ENCODE results near the gene PSG2. TPM values are rescaled to one million over a fixed set of nuclear protein-coding genes. Genes with fewer than 3 reads are reported as not detected.
A peak's percentile ranks its signal among the peaks of the same experiment; 100 is the strongest.
"Not testable (repeated sequence)": the region's sequence is repeated elsewhere in the genome, so short reads cannot be mapped to it uniquely, and the experiment has no call there.

The PSG2 gene
- total and polyA plus RNA-seq, 2 experiments from 2014 or later, result 0.76 to 4.3 TPM

DNA sequence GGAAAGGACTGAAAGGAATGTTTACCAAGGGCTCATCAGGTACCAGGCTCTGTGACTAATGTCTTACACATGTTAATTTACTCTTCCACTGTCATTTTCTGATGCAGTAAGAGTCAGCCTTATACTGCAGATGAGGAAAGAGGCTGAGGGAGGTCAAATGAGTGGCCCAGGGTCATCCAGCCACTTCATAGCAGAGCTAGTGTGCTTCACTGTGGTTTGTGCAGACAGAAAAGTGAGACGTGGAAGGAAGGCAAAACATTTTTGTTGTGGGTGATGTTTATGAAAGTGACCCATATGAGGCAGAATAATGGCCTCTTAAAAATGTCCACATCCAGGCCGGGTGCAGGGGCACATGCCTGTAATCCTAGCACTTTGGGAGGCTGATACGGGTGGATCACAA is 22.2 kb downstream of the PSG2 start:
- peak; percentile 62 for DNase-seq
- H2AFZ ChIP-seq; H3K27me3 ChIP-seq (replicated peaks; ENCODE audit: insufficient read depth); H3K4me2 ChIP-seq (ENCODE audit: unreplicated experiment); H3K9me2 ChIP-seq (ENCODE audit: insufficient read depth); H3K79me2 ChIP-seq (ENCODE audit: insufficient read depth); H3K36me3 ChIP-seq (ENCODE audit: low read depth); H4K20me1 ChIP-seq (ENCODE audit: insufficient read depth); in situ Hi-C loops (cut with MboI); H3K9me3 ChIP-seq (ENCODE audit: low read depth); H3K4me3 ChIP-seq: not testable (repeated sequence)
- H3K27ac ChIP-seq, result peak overlapping the region; percentile 91
- peaks cover 31% of the 10 kb centered on the region for H3K4me1 ChIP-seq (ENCODE audit: insufficient read depth)
- H3F3A ChIP-seq (ENCODE audit: insufficient read depth), result peaks cover 32% of the 10 kb centered on the region
- H3K9ac ChIP-seq, result peak overlapping the region; percentile 47; the same call in 1 of the 2 replicates
- WGBS, 2 experiments (ENCODE audit: low coverage in 1 of 2, low lambda C conversion rate in 2 of 2, missing lambda C conversion rate in 2 of 2), result 12 to 27% methylated on average over 3 of the region's 3 CpGs

DNA sequence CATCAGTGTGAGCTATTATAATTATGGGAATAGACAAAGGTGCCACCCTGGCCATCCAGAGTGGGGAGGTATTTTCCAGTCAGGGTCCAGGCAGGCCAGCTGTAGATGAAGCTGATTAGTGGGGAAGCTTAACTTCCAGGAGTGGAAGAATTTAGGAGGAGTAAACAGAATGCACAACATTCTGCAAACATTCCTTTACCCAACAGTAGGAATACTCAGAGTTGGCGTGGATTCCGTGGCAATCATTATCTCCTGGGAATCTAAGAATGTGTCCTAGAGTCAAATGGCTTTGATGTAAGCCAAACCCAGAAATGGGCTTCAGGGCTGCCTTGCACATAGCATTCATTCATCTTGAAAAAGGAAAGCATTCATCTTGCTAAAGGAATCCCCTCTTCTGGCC is 23.0 kb downstream of the PSG2 start:
- Histone ChIP-seq H3F3A (ENCODE audit: insufficient read depth) (peaks cover 32% of the 10 kb centered on the region), H3K27ac (peak overlapping the region; percentile 91; the same call in 1 of the 2 replicates), H3K4me1 (ENCODE audit: insufficient read depth) (peaks cover 31% of the 10 kb centered on the region)
- H3K27me3 ChIP-seq (replicated peaks; ENCODE audit: insufficient read depth); H3K36me3 ChIP-seq (ENCODE audit: low read depth); H3K4me2 ChIP-seq (ENCODE audit: unreplicated experiment); in situ Hi-C loops (cut with MboI); H2AFZ ChIP-seq; H3K9ac ChIP-seq; H3K9me2 ChIP-seq (ENCODE audit: insufficient read depth); H3K79me2 ChIP-seq (ENCODE audit: insufficient read depth); H3K4me3 ChIP-seq; DNase-seq; H3K9me3 ChIP-seq (ENCODE audit: low read depth); H4K20me1 ChIP-seq (ENCODE audit: insufficient read depth): not testable (repeated sequence)
- 51 to 61% methylated on average over 2 of the region's 2 CpGs for WGBS, 2 experiments (ENCODE audit: low coverage in 1 of 2, low lambda C conversion rate in 2 of 2, missing lambda C conversion rate in 2 of 2)

DNA sequence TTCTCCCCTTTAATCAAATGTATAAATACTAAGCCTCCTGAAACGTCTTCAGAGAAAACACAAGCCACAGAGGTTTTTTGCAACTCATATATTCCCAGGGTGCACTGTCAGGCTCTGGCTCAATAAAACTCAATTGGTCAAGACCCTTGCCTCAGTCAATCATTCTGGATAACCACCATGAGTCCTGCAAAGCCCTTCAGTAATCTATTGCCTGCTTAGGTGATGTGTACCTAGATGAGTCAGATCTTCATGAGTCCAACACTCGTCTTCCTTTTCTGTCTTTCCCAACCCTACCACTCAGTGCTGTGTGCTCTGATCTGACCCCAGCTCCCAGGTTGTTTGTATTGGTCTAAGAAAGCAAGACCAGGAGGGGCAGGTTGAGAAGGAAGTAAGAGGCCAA is 24.1 kb downstream of the PSG2 start:
- H3K36me3 ChIP-seq (ENCODE audit: low read depth); H3K9me3 ChIP-seq (ENCODE audit: low read depth); H3K9ac ChIP-seq; H3K27ac ChIP-seq; H2AFZ ChIP-seq; H3K4me2 ChIP-seq (ENCODE audit: unreplicated experiment); H4K20me1 ChIP-seq (ENCODE audit: insufficient read depth); H3K9me2 ChIP-seq (ENCODE audit: insufficient read depth); in situ Hi-C loops (cut with MboI); H3K4me3 ChIP-seq; H3K27me3 ChIP-seq (replicated peaks; ENCODE audit: insufficient read depth); H3K79me2 ChIP-seq (ENCODE audit: insufficient read depth); DNase-seq: not testable (repeated sequence)
- H3K4me1 ChIP-seq (ENCODE audit: insufficient read depth), result peaks cover 31% of the 10 kb centered on the region
- peaks cover 32% of the 10 kb centered on the region for H3F3A ChIP-seq (ENCODE audit: insufficient read depth)
- WGBS, 2 experiments (ENCODE audit: low coverage in 1 of 2, low lambda C conversion rate in 2 of 2, missing lambda C conversion rate in 2 of 2), result 64 to 81% methylated on average over 2 of the region's 2 CpGs

DNA sequence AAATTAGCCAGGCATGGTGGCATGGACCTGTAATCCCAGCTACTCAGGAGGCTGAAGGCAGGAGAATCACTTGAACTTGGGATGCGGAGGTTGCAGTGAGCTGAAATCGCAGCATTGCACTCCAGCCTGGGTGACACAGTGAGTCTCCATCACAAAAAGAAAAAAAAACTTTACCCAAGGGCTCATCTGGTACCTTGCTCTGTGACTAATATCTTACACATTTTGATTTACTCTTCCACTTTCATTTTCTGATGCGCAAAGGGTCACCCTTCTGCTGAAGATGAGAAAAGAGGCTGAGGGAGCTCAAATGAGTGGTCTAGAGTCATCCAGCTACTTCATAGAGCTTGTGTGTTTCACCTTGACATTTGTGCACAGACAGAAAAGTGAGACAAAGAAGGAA is 34.5 kb downstream of the PSG2 start:
- H3K27me3 ChIP-seq (replicated peaks; ENCODE audit: insufficient read depth); in situ Hi-C loops (cut with MboI); H2AFZ ChIP-seq; H3K9ac ChIP-seq; H3F3A ChIP-seq (ENCODE audit: insufficient read depth); H4K20me1 ChIP-seq (ENCODE audit: insufficient read depth); H3K9me2 ChIP-seq (ENCODE audit: insufficient read depth); H3K4me2 ChIP-seq (ENCODE audit: unreplicated experiment); H3K36me3 ChIP-seq (ENCODE audit: low read depth); H3K9me3 ChIP-seq (ENCODE audit: low read depth); H3K4me3 ChIP-seq; H3K79me2 ChIP-seq (ENCODE audit: insufficient read depth); H3K4me1 ChIP-seq (ENCODE audit: insufficient read depth); DNase-seq; H3K27ac ChIP-seq: not testable (repeated sequence)
- 85 to 87% methylated on average over 3 of the region's 3 CpGs for WGBS, 2 experiments (ENCODE audit: low coverage in 1 of 2, low lambda C conversion rate in 2 of 2, missing lambda C conversion rate in 2 of 2)

DNA sequence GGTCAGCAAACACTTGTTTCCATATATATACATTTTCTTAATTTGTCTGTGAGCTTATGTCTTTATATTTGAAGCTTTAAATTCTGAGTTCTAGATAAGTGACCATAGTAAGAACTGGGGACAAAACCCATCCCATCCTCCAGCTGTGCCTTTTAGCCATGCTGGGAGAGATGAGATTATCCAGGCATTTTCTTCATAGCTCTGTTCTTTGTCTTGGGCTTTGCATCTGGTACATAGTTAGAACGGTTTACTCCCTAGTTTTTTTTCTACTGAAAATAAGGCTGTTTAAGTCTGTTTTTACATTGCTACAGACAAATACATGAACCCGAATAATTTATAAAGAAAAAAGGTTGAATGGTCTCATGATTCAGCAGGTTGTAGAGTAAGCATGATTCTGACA is 35.9 kb downstream of the PSG2 start:
- H3K4me2 ChIP-seq (ENCODE audit: unreplicated experiment); H3K9ac ChIP-seq; in situ Hi-C loops (cut with MboI); H3K4me1 ChIP-seq (ENCODE audit: insufficient read depth); DNase-seq; H3K27me3 ChIP-seq (replicated peaks; ENCODE audit: insufficient read depth); H3K79me2 ChIP-seq (ENCODE audit: insufficient read depth); H3K4me3 ChIP-seq; H3K36me3 ChIP-seq (ENCODE audit: low read depth); H3K27ac ChIP-seq; H4K20me1 ChIP-seq (ENCODE audit: insufficient read depth); H3F3A ChIP-seq (ENCODE audit: insufficient read depth); H3K9me3 ChIP-seq (ENCODE audit: low read depth); H2AFZ ChIP-seq; H3K9me2 ChIP-seq (ENCODE audit: insufficient read depth): not testable (repeated sequence)
- whole genome bisulfite sequencing, 2 experiments (ENCODE audit: low coverage in 1 of 2, low lambda C conversion rate in 2 of 2, missing lambda C conversion rate in 2 of 2), result 90 to 92% methylated on average over 2 of the region's 2 CpGs

DNA sequence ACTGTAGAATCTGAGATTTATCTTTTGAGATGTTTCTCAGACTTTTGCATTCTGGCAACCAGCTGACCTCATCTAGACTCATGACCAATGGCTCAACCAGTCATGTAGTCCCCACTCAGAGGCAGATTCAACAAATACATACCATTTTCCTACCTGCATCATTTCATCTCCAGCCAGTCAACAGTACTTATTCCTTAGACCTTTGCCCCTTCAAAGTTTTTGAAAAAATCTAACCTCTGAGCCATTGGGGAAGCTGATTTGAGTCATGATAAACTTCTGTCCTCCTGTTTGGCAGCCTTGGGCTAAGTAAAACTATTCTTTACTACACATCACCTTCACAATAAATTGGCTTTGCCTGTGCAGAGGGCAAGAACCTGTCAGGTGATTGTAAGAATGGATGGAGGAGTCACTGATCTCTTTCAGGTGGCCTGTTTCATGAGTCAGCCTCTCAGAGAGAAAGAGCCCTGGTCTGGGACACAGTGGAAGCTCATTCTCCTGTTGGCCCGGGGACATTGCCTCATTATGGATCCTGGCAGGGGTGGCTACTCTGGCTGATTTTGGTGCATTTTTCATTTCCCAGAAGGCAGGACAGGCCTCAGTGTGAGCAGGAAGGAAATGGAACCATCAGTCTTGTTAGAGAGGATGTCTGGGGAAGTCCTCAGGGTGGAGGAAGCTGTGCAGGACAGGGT is 38.9 kb downstream of the PSG2 start:
- H3K4me2 ChIP-seq (ENCODE audit: unreplicated experiment); H4K20me1 ChIP-seq (ENCODE audit: insufficient read depth); H3K27ac ChIP-seq; H3K9me2 ChIP-seq (ENCODE audit: insufficient read depth); H3K9ac ChIP-seq; H2AFZ ChIP-seq; H3K79me2 ChIP-seq (ENCODE audit: insufficient read depth); H3K27me3 ChIP-seq (replicated peaks; ENCODE audit: insufficient read depth); H3F3A ChIP-seq (ENCODE audit: insufficient read depth); in situ Hi-C loops (cut with MboI); DNase-seq; H3K4me1 ChIP-seq (ENCODE audit: insufficient read depth); H3K9me3 ChIP-seq (ENCODE audit: low read depth); H3K4me3 ChIP-seq; H3K36me3 ChIP-seq (ENCODE audit: low read depth): not testable (repeated sequence)
- 87 to 95% methylated on average over 1 of the region's 1 CpG for WGBS, 2 experiments (ENCODE audit: low coverage in 1 of 2, low lambda C conversion rate in 2 of 2, missing lambda C conversion rate in 2 of 2)

DNA sequence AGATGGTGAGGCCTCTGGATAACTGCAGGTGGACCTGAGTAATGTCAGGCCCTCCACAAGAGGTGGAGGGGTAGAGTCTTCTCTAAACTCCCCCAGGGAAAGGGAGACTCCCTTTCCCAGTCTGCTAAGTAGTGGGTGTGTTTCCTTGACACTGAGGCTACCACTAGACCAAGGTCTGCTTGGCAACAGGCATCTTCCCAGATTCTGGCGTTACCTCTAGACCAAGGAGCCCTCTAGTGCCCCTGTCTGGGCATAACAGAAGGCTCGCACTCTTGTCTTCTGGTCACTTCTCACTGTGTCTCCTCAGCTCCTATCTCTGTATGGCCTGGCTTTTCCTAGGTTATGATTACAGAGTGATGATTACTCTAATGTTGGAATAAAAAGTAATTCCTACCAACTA is 50.9 kb downstream of the PSG2 start:
- H3K4me1 ChIP-seq (ENCODE audit: insufficient read depth); H3K9ac ChIP-seq; H4K20me1 ChIP-seq (ENCODE audit: insufficient read depth); H2AFZ ChIP-seq; H3K27ac ChIP-seq; H3F3A ChIP-seq (ENCODE audit: insufficient read depth); H3K9me3 ChIP-seq (ENCODE audit: low read depth); H3K27me3 ChIP-seq (replicated peaks; ENCODE audit: insufficient read depth); H3K79me2 ChIP-seq (ENCODE audit: insufficient read depth); H3K36me3 ChIP-seq (ENCODE audit: low read depth); in situ Hi-C loops (cut with MboI); H3K4me3 ChIP-seq; H3K9me2 ChIP-seq (ENCODE audit: insufficient read depth); H3K4me2 ChIP-seq (ENCODE audit: unreplicated experiment): not testable (repeated sequence)
- DNase-seq, result peak; percentile 59
- WGBS, 2 experiments (ENCODE audit: low coverage in 1 of 2, low lambda C conversion rate in 2 of 2, missing lambda C conversion rate in 2 of 2), result 69 to 78% methylated on average over 2 of the region's 2 CpGs
